Osteoblast (primary cell): Measurements from ENCODE around the gene SIRT3. TPM values are rescaled to one million over a fixed set of nuclear protein-coding genes. Genes with fewer than 3 reads are reported as not detected.
A peak's percentile ranks its signal among the peaks of the same experiment; 100 is the strongest.

ENCODE experiments used
- DNase-seq: peaks from one replicate; pipeline ENCODE4 v3.0.0; 2011; ENCODE audit warnings: low spot score, mixed read lengths; ENCODE audit not compliant: insufficient read length; ENCODE audit errors: missing footprints
- H2AFZ ChIP-seq: 2 replicates; pipeline ENCODE4 v1.6.0; 2011; ENCODE audit warnings: mild to moderate bottlenecking, low read length
- H3K27ac ChIP-seq: 2 replicates; pipeline ENCODE4 v1.5.1; 2011; ENCODE audit warnings: mild to moderate bottlenecking, low read depth, low read length, moderate library complexity
- H3K27me3 ChIP-seq: 2 replicates; pipeline ENCODE4 v1.6.0; 2012; ENCODE audit warnings: mild to moderate bottlenecking, control low read depth, inconsistent platforms, low read length, moderate library complexity; ENCODE audit not compliant: insufficient read depth
- H3K36me3 ChIP-seq: 2 replicates; pipeline ENCODE4 v1.5.1; 2011; ENCODE audit warnings: mild to moderate bottlenecking, low read length, control low read depth, moderate library complexity; ENCODE audit not compliant: insufficient read depth
- H3K4me1 ChIP-seq: 2 replicates; pipeline ENCODE4 v1.5.1; 2011; ENCODE audit warnings: mild to moderate bottlenecking, low read length, control low read depth, moderate library complexity; ENCODE audit not compliant: insufficient read depth
- H3K4me2 ChIP-seq: 2 replicates; pipeline ENCODE4 v1.6.0; 2011; ENCODE audit warnings: mild to moderate bottlenecking, low read length; ENCODE audit not compliant: insufficient read depth
- H3K4me3 ChIP-seq: fragments of 200-600 bp; sonication (generic); 3 replicates; pipeline ENCODE4 v1.5.1; 2012; ENCODE audit warnings: mild to moderate bottlenecking, low read length, inconsistent platforms; ENCODE audit not compliant: insufficient read depth
- H3K79me2 ChIP-seq: 2 replicates; pipeline ENCODE4 v1.6.0; 2012; ENCODE audit warnings: mild to moderate bottlenecking, low read length, control low read depth, inconsistent platforms; ENCODE audit not compliant: insufficient read depth
- H3K9me3 ChIP-seq: 2 replicates; pipeline ENCODE4 v1.5.1; 2011; ENCODE audit warnings: low read depth, low read length, control low read depth
- H4K20me1 ChIP-seq: 2 replicates; pipeline ENCODE4 v1.6.0; 2012; ENCODE audit warnings: mild to moderate bottlenecking, low read length, control low read depth; ENCODE audit not compliant: insufficient read depth
- CTCF ChIP-seq: IDR thresholded peaks from 2 replicates; pipeline ENCODE4 v1.5.1; 2011; ENCODE audit warnings: mild to moderate bottlenecking, low read depth, low read length, moderate library complexity; ENCODE audit errors: extremely low read depth
- total RNA-seq: library from RNA; depleted of rRNA; stranded (reverse); fragments of >200 nt; gene quantifications from 2 replicates; pipeline ENCODE4 v1.2.3, GENCODE V29; 2012

SIRT3 gene
- total RNA-seq, 1 donor = 11.2 TPM

DNA sequence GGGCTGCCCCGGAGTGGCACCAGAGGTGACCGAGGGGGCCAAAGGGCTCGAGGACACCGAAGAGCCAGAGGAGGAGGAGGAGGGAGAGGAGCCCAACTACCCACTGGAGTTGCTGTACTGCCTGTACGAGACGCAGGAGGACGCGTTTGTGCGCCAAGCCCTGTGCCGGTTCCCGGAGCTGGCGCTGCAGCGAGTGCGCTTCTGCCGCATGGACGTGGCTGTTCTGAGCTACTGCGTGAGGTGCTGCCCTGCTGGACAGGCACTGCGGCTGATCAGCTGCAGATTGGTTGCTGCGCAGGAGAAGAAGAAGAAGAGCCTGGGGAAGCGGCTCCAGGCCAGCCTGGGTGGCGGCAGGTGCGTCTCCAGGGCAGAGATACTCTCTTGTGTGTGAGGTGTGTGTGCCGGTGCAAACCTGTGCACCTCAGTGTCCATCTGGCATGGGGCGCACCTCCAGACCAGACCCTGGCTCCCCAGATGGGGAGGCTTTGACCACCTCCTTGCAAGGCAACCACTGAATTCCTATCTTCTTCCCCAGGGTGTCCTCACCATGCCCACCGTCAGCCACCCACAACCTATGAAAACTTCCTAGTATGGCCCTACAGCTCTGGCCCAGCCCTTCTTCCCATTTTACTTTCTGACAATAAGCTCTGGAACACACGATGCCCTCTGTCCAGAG lies 45.5 kb upstream of the SIRT3 start:
- Histone ChIP-seq H4K20me1 (no peaks in the 10 kb centered on the region), H3K4me3 (no peak overlapping the region), H3K27me3 (peaks cover 56% of the 10 kb centered on the region), H3K4me2 (no peak overlapping the region), H2AFZ (no peak overlapping the region), H3K27ac (no peak overlapping the region), H3K79me2 (no peaks in the 10 kb centered on the region), H3K9me3 (no peaks in the 10 kb centered on the region), H3K4me1 (no peaks in the 10 kb centered on the region), H3K36me3 (no peaks in the 10 kb centered on the region)
- TF ChIP-seq CTCF = no peak
- DNase-seq = peak; percentile 84

GRCh38 chr11:280706-281485 lies 44.8 kb upstream of the SIRT3 start:
- H3K4me1 ChIP-seq = no peaks in the 10 kb centered on the region
- no peaks in the 10 kb centered on the region for H3K79me2 ChIP-seq
- H3K4me3 ChIP-seq = no peak overlapping the region
- no peaks in the 10 kb centered on the region for H3K9me3 ChIP-seq
- no peak overlapping the region for H2AFZ ChIP-seq
- no peak overlapping the region for H3K4me2 ChIP-seq
- no peaks in the 10 kb centered on the region for H3K36me3 ChIP-seq
- no peaks in the 10 kb centered on the region for H4K20me1 ChIP-seq
- no peak for TF ChIP-seq CTCF
- no peak overlapping the region for H3K27ac ChIP-seq
- peak; percentile 79 for DNase-seq
- peaks cover 61% of the 10 kb centered on the region for H3K27me3 ChIP-seq

- no peaks in the 10 kb centered on the region for H4K20me1 ChIP-seq
- H3K4me1 ChIP-seq = no peaks in the 10 kb centered on the region
- no peaks in the 10 kb centered on the region for H3K9me3 ChIP-seq
- no peak overlapping the region for H2AFZ ChIP-seq
- peaks cover 64% of the 10 kb centered on the region for H3K27me3 ChIP-seq
- peak overlapping the region; percentile 23 for H3K4me2 ChIP-seq
- no peak overlapping the region for H3K27ac ChIP-seq
- DNase-seq = peak; percentile 95
- H3K36me3 ChIP-seq = no peaks in the 10 kb centered on the region
- no peaks in the 10 kb centered on the region for H3K79me2 ChIP-seq
- no peak for TF ChIP-seq CTCF
- H3K4me3 ChIP-seq = no peak overlapping the region
These were observed 44.0 kb upstream of the SIRT3 start for GRCh38 chr11:279966-280705.
